HepG2 (cell line): ENCODE data around the gene SCYGR4. TPM values are rescaled to one million over a fixed set of nuclear protein-coding genes. Genes with fewer than 3 reads are reported as not detected.

Experiments
- ATAC-seq: fragments of 200-7000 bp; cut with Tn5 transposase; 3 replicates; pipeline ENCODE4 v1.9.1; 2020; ENCODE audit warnings: mild to moderate bottlenecking, moderate library complexity
- Bru-seq: library from RNA; stranded (reverse); fragments of 400-500 nt; gene quantifications from one replicate; lab custom pipeline; 2021; lab: Mats Ljungman, UMichigan
- BruChase-seq, 2 experiments: library from RNA; stranded (reverse); fragments of 400-500 nt; gene quantifications; one replicate each; lab custom pipeline; 2021; lab: Mats Ljungman, UMichigan
- BruUV-seq: library from RNA; stranded (reverse); fragments of 400-500 nt; replicated peaks from 2 replicates; lab custom pipeline; 2021; lab: Mats Ljungman, UMichigan
- CTCF ChIA-PET: fragments of 300-600 bp; formaldehyde crosslinking; extraction: SDS; loops from one replicate; lab custom pipeline; 2021; ENCODE audit warnings: low total read pairs, inconsistent platforms, low intra/inter-chr PET ratio; lab: Yijun Ruan, JAX
- POLR2A ChIA-PET: fragments of 350-600 bp; sonication (Branson Sonifier 250); formaldehyde crosslinking; loops from one replicate; lab custom pipeline; 2020; ENCODE audit warnings: antibody characterized with exemption, inconsistent platforms; lab: Yijun Ruan, JAX
- DNase-seq: peaks from one replicate; pipeline ENCODE4 v3.0.0-alpha.2; 2015; ENCODE audit warnings: low spot score
- FAIRE-seq: peaks from 3 replicates; lab custom pipeline; 2011; peaks lifted over from hg19 to GRCh38; lab: Jason Lieb, UNC
- H2AFZ ChIP-seq: one replicate; pipeline ENCODE4 v1.6.1; 2011; ENCODE audit warnings: low read length, inconsistent platforms
- H3K27ac ChIP-seq: fragments of 300-600 bp; 3 replicates; pipeline ENCODE4 v1.8.0; 2011; ENCODE audit warnings: mixed run types, mild to moderate bottlenecking, mixed read lengths, low read length, inconsistent platforms; ENCODE audit not compliant: insufficient read depth; ENCODE audit errors: extremely low read length
- H3K27me3 ChIP-seq, 2 experiments: fragments of 200-600 bp in 1 of 2; 2 replicates in 1 of 2; 3 replicates in 1 of 2; pipeline versions ENCODE4 v1.6.0 to v1.8.0; 2011; ENCODE audit warnings: low read length in 2 of 2, mild to moderate bottlenecking in 2 of 2, moderate library complexity in 2 of 2, inconsistent platforms in 1 of 2; ENCODE audit not compliant: insufficient read depth in 2 of 2, control insufficient read depth in 1 of 2
- H3K36me3 ChIP-seq, 2 experiments: fragments of 200-600 bp in 1 of 2; replicated peaks in 1 of 2; 2 replicates in 1 of 2; 3 replicates in 1 of 2; pipeline versions ENCODE4 v1.5.1 to v1.8.0; 2011; ENCODE audit warnings: low read length in 2 of 2, inconsistent platforms in 1 of 2; ENCODE audit not compliant: insufficient read depth in 2 of 2, control insufficient read depth in 1 of 2
- H3K4me1 ChIP-seq: 2 replicates; pipeline ENCODE4 v1.5.1; 2012; ENCODE audit warnings: low read length, inconsistent platforms; ENCODE audit not compliant: insufficient read depth
- H3K4me2 ChIP-seq: 2 replicates; pipeline ENCODE4 v1.6.0; 2011; ENCODE audit warnings: low read depth, low read length, inconsistent platforms
- H3K4me3 ChIP-seq, 3 experiments: fragments of 200-600 bp in 1 of 3; sonication (generic), shearing (Covaris generic) in 1 of 3; replicated peaks in 1 of 3; 2 replicates each; pipeline ENCODE4 v1.5.1; 2011 to 2016; ENCODE audit warnings: low read length in 3 of 3, inconsistent platforms in 2 of 3, low read depth in 2 of 3, mild to moderate bottlenecking in 2 of 3, control low read depth in 1 of 3, mixed read lengths in 1 of 3; ENCODE audit not compliant: insufficient read depth in 1 of 3
- H3K79me2 ChIP-seq: one replicate; pipeline ENCODE4 v1.6.1; 2011; ENCODE audit warnings: low read length, inconsistent platforms; ENCODE audit not compliant: insufficient read depth
- H3K9ac ChIP-seq: 2 replicates; pipeline ENCODE4 v1.6.0; 2011; ENCODE audit warnings: mild to moderate bottlenecking, low read depth, low read length, inconsistent platforms; ENCODE audit not compliant: insufficient read depth
- H3K9me3 ChIP-seq: 2 replicates; pipeline ENCODE4 v1.5.1; 2012; ENCODE audit warnings: mild to moderate bottlenecking, low read length
- H4K20me1 ChIP-seq: 2 replicates; pipeline ENCODE4 v1.6.0; 2011; ENCODE audit warnings: inconsistent platforms, mild to moderate bottlenecking, low read length, moderate library complexity; ENCODE audit not compliant: insufficient read depth
- ZNF335 ChIP-seq: sonication (generic); formaldehyde crosslinking; IDR thresholded peaks from 2 replicates; pipeline ENCODE4 v1.4.0; 2020; ENCODE audit warnings: missing genetic modification reagents
- ZNF441 ChIP-seq: sonication (generic); formaldehyde crosslinking; IDR thresholded peaks from 2 replicates; pipeline ENCODE4 v1.7.0; 2021; ENCODE audit warnings: missing genetic modification reagents, borderline replicate concordance
- ZNF629 ChIP-seq: sonication (generic); formaldehyde crosslinking; conservative IDR thresholded peaks from 2 replicates; pipeline ENCODE4 v1.5.0; 2020; ENCODE audit warnings: missing genetic modification reagents
- ZNF761 ChIP-seq: sonication (generic); formaldehyde crosslinking; conservative IDR thresholded peaks from 2 replicates; pipeline ENCODE4 v1.4.0; 2020; ENCODE audit warnings: mild to moderate bottlenecking, missing genetic modification reagents
- WGBS: methylation state at CpG from one replicate; pipeline ENCODE4 v1.1.6; 2017; ENCODE audit warnings: low lambda C conversion rate; 5-methylcytosine and 5-hydroxymethylcytosine counted together
- in situ Hi-C: cut with HindIII; loops from 2 replicates; pipeline ENCODE4 v1.10.0; 2017; ENCODE audit warnings: low pct_unique_long_range_greater_than_20kb; ENCODE audit not compliant: extremely low pct_ligation_motif_present
- intact Hi-C: fragments of 100-400 bp; cut with micrococcal nuclease; formaldehyde crosslinking; loops from one replicate; pipeline ENCODE4 v1.10.0; 2022; ENCODE audit not compliant: unreplicated experiment
- long read RNA-seq, 2 experiments: library from RNA in 1 of 2; library from polyadenylated mRNA in 1 of 2; stranded (forward) in 1 of 2; unstranded in 1 of 2; transcript quantifications; one replicate each; pipeline ENCODE4 v2.0.0, GENCODE V29; 2019 to 2022
- polyA minus RNA-seq, 3 experiments: library from RNA; depleted of rRNA, polyadenylated mRNA; stranded (reverse); fragments of >200 nt; gene quantifications; 2 replicates each; pipeline ENCODE4 v1.2.3, GENCODE V29; 2011; ENCODE audit warnings: low replicate concordance in 1 of 3
- polyA plus RNA-seq, 8 experiments: library from polyadenylated mRNA; depleted of rRNA in 3 of 8; stranded (reverse) in 7 of 8; unstranded in 1 of 8; fragments of >200 nt; fragmentation: Illumina TruSeq in 4 of 8; extraction: Trizol in 4 of 8; gene quantifications; 2 replicates each; pipeline versions ENCODE4 v1.2.1 to v1.2.3, GENCODE V29; 2011 to 2016; ENCODE audit warnings: low read depth in 4 of 8, missing spikeins in 1 of 8, mixed read lengths in 1 of 8; ENCODE audit not compliant: insufficient read depth in 1 of 8
- total RNA-seq, 5 experiments: library from RNA; depleted of rRNA; stranded (reverse); fragments of >200 nt; fragmentation: Illumina TruSeq; extraction: Trizol; gene quantifications; 2 replicates each; pipeline ENCODE4 v1.2.3, GENCODE V29; 2016; ENCODE audit warnings: low read depth in 1 of 5
- TF ChIP-seq, protein P1 (sequence below): sonication (generic); formaldehyde crosslinking; IDR thresholded peaks from 2 replicates; pipeline ENCODE4 v1.4.0; 2020; ENCODE audit warnings: missing genetic modification reagents
- TF ChIP-seq, protein P2 (sequence below): sonication (generic); formaldehyde crosslinking; IDR thresholded peaks from 2 replicates; pipeline ENCODE4 v1.4.0; 2020; ENCODE audit warnings: missing genetic modification reagents, borderline replicate concordance

The SCYGR4 gene, protein sequence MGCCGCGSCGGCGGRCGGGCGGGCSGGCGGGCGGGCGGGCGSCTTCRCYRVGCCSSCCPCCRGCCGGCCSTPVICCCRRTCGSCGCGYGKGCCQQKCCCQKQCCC
- total RNA-seq (2016; rRNA removed; fragmentation: Illumina TruSeq; extraction: Trizol) (not detected in 2 replicates), polyA plus RNA-seq (2011; rRNA removed) (not detected in 2 replicates), polyA minus RNA-seq (2011; rRNA and poly(A)+ RNA removed; ENCODE audit: low replicate concordance) (not detected in 2 replicates), Bru-seq, nascent RNA (not detected), BruChase-seq, experiment 1, labeled RNA remaining after a 6-hour chase (percentile 47 among the genes with signal in this experiment), BruChase-seq, experiment 2, labeled RNA remaining after a 2-hour chase (percentile 66 among the genes with signal in this experiment)
- not detected in 2 replicates for total RNA-seq (2016; cell fraction: cytosol; rRNA removed; fragmentation: Illumina TruSeq; extraction: Trizol; ENCODE audit: low read depth)
- not detected in 2 replicates for total RNA-seq (2016; cell fraction: insoluble cytoplasmic fraction; rRNA removed; fragmentation: Illumina TruSeq; extraction: Trizol)
- not detected in 2 replicates for total RNA-seq (2016; cell fraction: membrane; rRNA removed; fragmentation: Illumina TruSeq; extraction: Trizol)
- total RNA-seq (2016; cell fraction: nucleus; rRNA removed; fragmentation: Illumina TruSeq; extraction: Trizol) = not detected in 2 replicates
- not detected in 2 replicates for polyA plus RNA-seq (2011; cell fraction: cytosol; rRNA removed)
- not detected in 2 replicates for polyA plus RNA-seq (2011; cell fraction: nucleus; rRNA removed)
- polyA plus RNA-seq (2012) = not detected in 2 replicates
- polyA plus RNA-seq (2016; cell fraction: cytosol; fragmentation: Illumina TruSeq; extraction: Trizol; ENCODE audit: low read depth) = not detected in 2 replicates
- polyA plus RNA-seq (2016; cell fraction: insoluble cytoplasmic fraction; fragmentation: Illumina TruSeq; extraction: Trizol; ENCODE audit: low read depth) = not detected in 2 replicates
- polyA plus RNA-seq (2016; cell fraction: membrane; fragmentation: Illumina TruSeq; extraction: Trizol; ENCODE audit: low read depth) = not detected in 2 replicates
- polyA plus RNA-seq (2016; cell fraction: nucleus; fragmentation: Illumina TruSeq; extraction: Trizol; ENCODE audit: insufficient read depth, low read depth) = not detected in 2 replicates
- not detected in 2 replicates for polyA minus RNA-seq (2011; cell fraction: cytosol; rRNA and poly(A)+ RNA removed)
- not detected in 2 replicates for polyA minus RNA-seq (2011; cell fraction: nucleus; rRNA and poly(A)+ RNA removed)
- long read RNA-seq, experiment 1 = 0 reads
- long read RNA-seq, experiment 2 = 0 reads

DNA sequence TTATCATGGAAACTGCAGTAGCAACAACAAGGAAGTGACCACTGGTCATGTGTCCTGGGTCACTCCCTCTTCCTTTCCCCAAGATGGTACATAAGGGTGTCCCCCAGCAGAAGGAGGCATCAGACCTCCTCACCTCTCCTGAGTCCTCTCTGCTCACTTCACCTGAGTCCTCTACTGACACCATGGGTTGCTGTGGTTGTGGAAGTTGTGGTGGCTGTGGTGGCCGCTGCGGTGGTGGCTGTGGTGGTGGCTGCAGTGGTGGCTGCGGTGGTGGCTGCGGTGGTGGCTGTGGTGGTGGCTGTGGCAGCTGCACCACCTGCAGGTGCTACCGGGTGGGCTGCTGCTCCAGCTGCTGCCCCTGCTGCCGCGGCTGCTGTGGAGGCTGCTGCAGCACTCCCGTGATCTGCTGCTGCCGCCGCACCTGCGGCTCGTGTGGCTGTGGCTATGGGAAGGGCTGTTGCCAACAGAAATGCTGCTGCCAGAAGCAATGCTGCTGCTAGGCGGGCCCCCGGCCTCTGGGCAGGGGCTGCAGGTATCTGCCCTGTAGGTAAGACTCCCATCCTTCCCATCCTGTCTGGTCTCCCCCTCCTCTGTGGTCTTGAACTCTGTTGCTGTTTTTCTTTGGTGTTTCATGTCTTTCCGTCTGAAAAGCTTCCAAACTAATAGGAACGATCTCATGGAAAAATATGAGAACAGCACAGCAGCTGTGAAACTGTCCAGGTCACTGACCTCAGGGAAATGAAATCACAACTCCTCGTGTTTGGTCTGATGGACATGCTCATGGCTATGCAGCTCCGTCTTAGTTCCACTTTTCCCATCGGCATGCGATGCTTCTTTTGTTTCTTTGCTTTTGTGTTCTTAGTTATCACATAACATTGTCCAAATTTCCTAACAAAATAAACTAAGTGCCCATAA, at the start of gene SCYGR4:
Gene SCYGR4 (plus strand): TSS at position 183 of the 915 bp plus-strand sequence. CDS start 0 bp downstream, at position 183.
- intact Hi-C loops (no loop called here), in situ Hi-C loops (no loop called here)
- ATAC-seq (no peak), FAIRE-seq (no peak), DNase-seq (no peak)
- Histone ChIP-seq H4K20me1 (no peaks in the 10 kb centered on the region), H3K27ac (no peak within 1 kb of the TSS), H3K4me3 (no peak within 1 kb of the TSS), H3K9me3 (no peaks in the 10 kb centered on the region), H3K79me2 (no peaks in the 10 kb centered on the region), H3K9ac (no peak within 1 kb of the TSS), H3K4me2 (peak within 1 kb of the TSS; percentile 8; the same call in 1 of the 2 replicates), H2AFZ (no peak within 1 kb of the TSS), H3K27me3 (no peaks in the 10 kb centered on the region; a peak in 2 of 5 replicates), H3K36me3 (no peaks in the 10 kb centered on the region), H3K4me1 (peaks cover 33% of the 10 kb centered on the region)
- CTCF ChIA-PET = no interaction called here
- WGBS = 68% methylated on average over 19 of the region's 20 CpGs
- POLR2A ChIA-PET = no interaction called here
- no TSS peak for BruUV-seq
- no peak for TF ChIP-seq ZNF335
- TF ChIP-seq, protein P1, sequence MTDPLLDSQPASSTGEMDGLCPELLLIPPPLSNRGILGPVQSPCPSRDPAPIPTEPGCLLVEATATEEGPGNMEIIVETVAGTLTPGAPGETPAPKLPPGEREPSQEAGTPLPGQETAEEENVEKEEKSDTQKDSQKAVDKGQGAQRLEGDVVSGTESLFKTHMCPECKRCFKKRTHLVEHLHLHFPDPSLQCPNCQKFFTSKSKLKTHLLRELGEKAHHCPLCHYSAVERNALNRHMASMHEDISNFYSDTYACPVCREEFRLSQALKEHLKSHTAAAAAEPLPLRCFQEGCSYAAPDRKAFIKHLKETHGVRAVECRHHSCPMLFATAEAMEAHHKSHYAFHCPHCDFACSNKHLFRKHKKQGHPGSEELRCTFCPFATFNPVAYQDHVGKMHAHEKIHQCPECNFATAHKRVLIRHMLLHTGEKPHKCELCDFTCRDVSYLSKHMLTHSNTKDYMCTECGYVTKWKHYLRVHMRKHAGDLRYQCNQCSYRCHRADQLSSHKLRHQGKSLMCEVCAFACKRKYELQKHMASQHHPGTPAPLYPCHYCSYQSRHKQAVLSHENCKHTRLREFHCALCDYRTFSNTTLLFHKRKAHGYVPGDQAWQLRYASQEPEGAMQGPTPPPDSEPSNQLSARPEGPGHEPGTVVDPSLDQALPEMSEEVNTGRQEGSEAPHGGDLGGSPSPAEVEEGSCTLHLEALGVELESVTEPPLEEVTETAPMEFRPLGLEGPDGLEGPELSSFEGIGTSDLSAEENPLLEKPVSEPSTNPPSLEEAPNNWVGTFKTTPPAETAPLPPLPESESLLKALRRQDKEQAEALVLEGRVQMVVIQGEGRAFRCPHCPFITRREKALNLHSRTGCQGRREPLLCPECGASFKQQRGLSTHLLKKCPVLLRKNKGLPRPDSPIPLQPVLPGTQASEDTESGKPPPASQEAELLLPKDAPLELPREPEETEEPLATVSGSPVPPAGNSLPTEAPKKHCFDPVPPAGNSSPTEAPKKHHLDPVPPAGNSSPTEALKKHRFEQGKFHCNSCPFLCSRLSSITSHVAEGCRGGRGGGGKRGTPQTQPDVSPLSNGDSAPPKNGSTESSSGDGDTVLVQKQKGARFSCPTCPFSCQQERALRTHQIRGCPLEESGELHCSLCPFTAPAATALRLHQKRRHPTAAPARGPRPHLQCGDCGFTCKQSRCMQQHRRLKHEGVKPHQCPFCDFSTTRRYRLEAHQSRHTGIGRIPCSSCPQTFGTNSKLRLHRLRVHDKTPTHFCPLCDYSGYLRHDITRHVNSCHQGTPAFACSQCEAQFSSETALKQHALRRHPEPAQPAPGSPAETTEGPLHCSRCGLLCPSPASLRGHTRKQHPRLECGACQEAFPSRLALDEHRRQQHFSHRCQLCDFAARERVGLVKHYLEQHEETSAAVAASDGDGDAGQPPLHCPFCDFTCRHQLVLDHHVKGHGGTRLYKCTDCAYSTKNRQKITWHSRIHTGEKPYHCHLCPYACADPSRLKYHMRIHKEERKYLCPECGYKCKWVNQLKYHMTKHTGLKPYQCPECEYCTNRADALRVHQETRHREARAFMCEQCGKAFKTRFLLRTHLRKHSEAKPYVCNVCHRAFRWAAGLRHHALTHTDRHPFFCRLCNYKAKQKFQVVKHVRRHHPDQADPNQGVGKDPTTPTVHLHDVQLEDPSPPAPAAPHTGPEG (CRISPR knock-in tag) = no peak
- TF ChIP-seq ZNF441 (CRISPR knock-in tag) = no peak
- TF ChIP-seq, protein P2, sequence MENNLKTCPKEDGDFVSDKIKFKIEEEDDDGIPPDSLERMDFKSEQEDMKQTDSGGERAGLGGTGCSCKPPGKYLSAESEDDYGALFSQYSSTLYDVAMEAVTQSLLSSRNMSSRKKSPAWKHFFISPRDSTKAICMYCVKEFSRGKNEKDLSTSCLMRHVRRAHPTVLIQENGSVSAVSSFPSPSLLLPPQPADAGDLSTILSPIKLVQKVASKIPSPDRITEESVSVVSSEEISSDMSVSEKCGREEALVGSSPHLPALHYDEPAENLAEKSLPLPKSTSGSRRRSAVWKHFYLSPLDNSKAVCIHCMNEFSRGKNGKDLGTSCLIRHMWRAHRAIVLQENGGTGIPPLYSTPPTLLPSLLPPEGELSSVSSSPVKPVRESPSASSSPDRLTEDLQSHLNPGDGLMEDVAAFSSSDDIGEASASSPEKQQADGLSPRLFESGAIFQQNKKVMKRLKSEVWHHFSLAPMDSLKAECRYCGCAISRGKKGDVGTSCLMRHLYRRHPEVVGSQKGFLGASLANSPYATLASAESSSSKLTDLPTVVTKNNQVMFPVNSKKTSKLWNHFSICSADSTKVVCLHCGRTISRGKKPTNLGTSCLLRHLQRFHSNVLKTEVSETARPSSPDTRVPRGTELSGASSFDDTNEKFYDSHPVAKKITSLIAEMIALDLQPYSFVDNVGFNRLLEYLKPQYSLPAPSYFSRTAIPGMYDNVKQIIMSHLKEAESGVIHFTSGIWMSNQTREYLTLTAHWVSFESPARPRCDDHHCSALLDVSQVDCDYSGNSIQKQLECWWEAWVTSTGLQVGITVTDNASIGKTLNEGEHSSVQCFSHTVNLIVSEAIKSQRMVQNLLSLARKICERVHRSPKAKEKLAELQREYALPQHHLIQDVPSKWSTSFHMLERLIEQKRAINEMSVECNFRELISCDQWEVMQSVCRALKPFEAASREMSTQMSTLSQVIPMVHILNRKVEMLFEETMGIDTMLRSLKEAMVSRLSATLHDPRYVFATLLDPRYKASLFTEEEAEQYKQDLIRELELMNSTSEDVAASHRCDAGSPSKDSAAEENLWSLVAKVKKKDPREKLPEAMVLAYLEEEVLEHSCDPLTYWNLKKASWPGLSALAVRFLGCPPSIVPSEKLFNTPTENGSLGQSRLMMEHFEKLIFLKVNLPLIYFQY (CRISPR knock-in tag) = no peak
- no peak for TF ChIP-seq ZNF761 (CRISPR knock-in tag)
- no peak for TF ChIP-seq ZNF629
